Activated gamma-delta T cell treated with Interleukin-2 at 50 U/mL for 16 hours (primary cell): Measurements from ENCODE around the gene GAR1.
A peak's percentile ranks its signal among the peaks of the same experiment; 100 is the strongest.
"Not testable (repeated sequence)": the region's sequence is repeated elsewhere in the genome, so short reads cannot be mapped to it uniquely, and the experiment has no call there.

Experiments
- DNase-seq: peaks from one replicate; pipeline ENCODE4 v3.0.0-alpha.2; 2020

The GAR1 gene

DNA sequence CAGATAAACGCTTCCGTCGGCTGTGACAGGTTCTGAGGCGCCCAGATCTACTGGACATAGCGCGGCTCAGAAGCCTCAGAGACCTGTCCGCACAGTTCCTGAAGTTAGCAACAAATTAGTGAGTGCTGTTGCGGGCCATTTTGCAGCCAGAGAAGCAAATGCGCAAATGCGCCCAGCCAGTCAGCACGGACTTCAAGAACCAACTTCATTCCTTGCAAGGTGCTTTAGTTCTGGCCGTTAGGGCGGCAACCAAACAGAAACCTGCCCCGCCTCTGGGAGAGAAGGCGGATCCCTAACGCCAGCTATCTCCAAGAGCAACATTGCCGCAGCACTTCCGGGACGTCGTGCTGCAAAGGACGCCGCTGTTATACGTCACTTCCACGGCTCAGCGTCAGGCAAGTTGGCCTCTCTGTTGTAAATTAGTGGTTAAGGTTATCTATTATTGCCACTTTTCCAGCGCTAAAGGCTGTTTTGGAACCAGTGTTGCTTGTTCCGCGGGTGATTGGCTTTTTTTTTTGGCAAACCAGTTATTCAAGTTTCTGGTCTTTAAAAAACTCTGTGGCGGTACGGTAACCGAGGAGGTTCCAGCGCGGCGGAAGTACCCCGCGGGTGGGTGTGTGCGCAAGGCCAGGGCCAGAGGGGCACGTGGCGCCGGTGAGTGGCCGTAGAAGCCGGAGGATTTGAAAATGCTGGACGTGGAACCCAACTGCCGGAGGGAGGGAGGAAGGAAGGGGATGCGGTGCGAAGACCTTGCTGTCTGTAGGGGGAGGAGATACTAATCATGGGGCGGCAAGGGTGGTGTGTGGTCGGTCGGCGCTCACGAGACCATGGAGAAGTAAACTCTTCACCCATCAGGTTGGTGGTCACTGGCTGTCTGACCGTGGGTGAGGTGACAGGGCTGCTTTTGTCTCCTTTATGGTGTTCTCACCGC lies at the start of gene GAR1:
Gene GAR1, plus strand, starts transcription at position 612 of the 931 bp plus-strand sequence. CDS start 403 bp downstream, outside the sequence.
- DNase-seq: peak; percentile 79

DNA sequence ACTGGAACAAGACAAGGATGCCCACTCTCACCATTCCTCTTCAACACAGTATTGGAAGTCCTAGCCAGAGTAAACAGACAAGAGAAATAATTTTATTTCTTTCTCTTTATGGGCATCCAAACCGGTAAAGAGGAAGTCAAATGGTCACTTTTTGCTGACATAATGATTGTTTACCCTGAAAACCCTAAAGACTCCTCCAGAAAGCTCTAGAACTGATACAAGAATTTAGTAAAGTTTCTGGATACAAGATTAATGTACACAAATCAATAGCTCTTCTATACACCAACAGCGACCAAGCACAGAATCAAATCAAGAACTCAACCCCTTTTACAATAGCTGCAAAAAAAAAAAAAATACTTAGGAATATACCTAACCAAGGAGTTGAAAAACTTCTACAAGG lies 33.5 kb upstream of the GAR1 start:
- DNase-seq: not testable (repeated sequence)

DNA sequence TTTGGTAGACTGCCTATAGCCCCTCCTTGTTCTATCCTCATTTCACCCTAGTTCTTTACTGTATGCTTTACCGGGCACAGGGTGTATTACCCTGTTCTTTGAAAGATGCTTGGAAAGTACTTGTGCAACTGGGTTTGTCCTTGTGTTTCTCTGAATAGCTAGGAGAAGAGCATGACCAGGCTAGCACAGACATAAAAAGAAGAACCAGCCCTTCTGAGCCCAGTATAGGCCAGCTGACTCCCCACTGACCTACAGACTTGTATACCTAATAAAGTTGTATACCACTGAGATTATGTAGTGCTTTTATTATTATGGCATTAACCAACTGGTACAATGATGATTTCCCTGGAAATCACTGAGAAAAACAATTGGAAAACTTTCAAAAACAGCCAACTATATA lies 28.7 kb upstream of the GAR1 start:
- DNase-seq: no peak

DNA sequence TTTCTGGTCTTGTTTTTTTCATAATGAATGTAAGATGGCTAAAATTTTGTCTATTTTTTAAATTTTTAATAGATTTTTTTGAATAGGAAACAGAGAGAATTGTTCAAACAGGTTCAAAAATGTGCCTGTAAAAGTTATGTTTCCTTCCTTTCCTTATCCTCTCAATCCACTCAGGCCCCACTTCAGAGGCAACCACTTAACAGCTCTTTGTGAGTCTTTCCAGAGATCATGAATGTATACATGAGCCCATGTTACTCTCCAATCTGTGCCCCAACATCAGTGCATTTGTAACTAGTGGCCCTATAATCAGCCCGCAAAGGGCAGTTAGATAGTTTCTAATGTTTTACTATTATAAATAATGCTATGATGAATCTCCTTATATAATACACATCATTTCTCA lies 27.8 kb upstream of the GAR1 start:
- DNase-seq: no peak

DNA sequence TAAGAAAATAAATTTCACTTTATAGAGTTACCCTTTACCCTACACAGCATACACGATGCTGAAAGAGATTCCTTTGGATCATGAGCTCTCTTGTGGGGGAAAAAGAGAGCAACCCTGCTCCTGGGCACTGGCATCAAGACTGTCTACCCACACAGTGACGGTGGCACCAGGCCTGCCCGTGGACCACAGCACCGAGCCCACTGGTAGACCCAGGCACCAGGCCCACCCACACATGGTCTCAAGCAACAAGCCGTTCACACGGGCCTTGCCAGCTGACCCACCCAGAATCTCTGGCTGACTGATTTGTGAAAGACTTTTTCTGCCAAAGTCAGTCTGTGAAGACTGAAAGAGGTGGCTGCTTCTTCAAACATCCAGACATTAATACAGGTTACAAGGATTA lies 20.5 kb upstream of the GAR1 start:
- DNase-seq: no peak

DNA sequence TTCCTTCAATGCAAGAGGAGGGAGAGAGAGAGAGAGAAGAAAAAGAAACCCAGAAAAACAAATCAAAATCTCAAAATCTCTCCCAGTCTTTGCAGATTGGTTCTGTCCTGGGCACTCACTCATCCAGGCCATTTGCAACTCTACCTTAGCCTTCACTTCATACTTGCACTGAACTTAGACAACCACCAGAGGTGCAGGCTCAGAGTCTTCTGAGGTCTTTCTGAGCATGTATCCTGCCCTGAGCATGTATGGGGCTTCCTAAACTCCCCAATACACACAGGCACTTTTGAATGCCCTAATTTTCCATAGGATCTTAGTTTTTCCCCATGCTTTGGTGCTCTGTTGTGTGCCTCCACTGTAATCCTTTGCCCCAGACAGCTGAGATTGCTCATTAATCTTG lies 16.7 kb upstream of the GAR1 start:
- no peak for DNase-seq

DNA sequence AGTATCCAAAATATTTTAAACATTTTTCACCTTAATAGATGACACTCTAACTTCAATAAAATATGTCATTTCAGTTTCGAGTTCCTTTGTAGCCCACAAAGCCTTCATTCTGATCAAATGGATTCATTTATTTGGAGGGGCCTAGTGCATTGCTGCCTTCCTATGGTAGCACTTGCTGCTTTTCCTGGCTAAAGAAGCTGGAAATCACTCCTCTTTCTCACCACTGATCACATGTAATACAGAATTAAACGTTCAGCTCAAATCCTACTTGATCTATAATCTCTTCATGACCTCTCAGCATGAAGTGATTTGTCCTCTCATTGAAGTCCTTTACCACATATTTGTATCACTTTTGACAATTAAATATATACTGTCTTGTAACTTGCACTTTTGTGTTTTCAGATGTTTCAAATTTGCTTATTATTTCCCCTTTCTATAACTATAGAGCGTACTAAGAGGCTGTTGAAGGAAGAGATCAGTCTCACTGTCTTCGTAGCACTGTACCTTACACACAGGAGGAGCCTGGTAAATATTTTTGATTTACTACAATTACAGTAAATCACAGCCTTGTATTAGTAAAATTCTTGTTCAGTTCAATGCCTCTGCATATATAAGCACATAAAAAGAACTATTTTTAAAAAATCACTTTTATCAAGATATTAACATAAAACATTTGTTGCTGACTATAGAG lies 14.3 kb upstream of the GAR1 start:
- DNase-seq: no peak

DNA sequence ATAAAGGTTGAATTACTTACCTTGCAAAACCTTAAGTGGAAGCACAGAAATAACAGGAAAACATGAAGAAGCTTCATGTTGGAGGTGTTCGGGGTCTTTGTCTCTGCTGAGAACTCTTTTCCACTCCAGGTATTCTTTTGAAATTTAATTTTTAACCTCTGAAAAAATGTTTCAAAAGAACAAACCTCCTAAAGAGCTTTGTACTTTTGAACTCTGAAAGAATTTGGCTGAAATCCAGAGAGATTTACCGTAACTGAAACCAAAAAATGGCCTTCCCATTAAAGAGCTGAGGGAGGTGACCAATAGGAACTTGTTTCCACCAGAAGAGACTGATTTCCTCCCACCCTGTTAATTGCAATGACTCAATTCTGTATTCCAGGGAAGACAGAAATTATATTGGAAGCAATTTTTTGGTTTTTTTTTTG lies 13.7 kb upstream of the GAR1 start, which contains the start of gene CFI:
Gene CFI, minus strand, starts transcription at position 105 of the 425 bp plus-strand sequence. Its CDS starts 28 bp downstream, at position 77.
- DNase-seq: no peak

DNA sequence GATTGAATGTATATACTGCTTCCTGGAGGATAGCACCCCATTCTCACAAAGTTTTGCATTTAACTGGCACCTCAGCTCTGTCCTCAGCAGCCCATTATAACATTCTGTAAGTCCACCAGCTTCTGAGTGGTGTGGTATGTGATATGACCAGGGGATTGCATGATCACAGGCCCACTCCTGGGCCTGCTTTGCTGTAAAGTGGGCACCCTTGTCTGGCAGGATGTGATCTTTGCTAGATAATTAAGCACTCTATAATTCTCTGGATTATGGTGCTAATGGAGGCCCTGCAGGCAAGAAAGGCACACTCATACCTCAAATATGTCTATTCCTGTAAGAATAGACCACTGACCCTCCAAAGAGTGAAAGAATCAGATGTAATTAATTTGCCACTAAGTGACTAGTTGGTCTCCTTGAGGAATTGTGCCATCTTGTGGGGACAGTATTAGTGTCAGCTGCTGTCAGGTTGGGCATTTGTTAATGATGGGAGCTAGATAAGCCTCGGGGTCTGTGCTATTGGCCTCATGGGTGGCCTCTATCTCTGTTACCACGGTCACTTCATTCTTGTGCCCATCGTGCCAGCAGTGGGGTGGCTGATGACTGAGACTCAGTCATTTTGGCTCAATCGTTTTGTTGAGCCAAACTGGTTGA lies 11.5 kb upstream of the GAR1 start:
- no peak for DNase-seq

DNA sequence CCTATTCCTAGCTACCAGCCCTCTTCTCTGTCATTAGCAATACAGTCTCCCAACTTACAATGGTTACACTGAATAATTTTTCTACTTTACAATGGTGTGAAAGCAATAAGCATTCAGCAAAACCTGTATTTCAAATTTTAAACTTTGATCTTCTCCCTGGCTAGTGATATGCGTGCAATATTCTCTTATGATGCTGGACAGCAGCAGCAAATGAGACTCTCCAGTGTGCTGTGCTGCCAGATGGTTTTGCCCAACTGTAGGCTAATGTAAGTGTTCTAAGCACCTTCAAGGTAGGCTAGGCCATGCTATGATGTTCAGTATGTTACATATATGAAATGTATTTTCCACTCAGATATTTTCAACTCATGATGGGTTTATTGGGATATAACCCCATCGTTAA lies 5.9 kb upstream of the GAR1 start:
- DNase-seq: no peak

DNA sequence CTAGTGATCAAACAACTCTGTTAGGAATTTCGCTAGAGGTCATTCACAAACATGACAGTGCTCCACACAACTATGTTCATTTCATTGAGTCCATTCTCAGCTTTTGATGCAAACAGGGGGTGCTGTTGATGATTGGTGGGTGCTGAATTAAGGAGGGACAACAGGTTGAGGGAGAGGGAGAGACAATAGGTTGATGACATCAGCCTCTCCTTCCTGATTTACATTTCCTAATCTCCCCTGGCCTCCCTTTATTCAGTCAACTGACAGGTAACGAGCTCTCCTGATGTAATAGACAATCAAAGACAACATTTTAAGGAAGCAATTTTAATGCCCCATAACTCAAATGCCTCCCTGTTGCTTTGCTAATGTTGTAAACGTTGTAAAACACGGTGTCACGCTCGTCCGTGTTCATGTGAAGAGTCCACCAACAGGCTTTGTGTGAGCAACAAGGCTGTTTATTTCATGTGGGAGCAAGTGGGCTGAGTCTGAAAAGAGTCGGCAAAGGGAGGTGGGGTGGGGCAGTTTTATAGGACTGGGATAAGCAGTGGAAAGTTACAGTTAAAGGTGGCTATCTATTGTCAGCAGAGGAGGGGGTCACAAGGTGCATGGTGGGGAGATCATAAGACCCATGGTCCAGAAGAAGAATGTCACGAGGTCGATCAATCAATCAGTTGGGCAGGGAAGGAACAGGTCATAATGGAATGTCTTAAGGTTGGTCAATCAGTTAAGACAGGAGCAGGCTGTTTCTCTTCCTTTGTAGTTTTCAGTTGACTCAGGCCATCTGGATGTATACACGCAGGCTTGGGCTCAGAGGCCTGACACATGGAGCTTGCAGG lies 4.8 kb upstream of the GAR1 start:
- DNase-seq: no peak

DNA sequence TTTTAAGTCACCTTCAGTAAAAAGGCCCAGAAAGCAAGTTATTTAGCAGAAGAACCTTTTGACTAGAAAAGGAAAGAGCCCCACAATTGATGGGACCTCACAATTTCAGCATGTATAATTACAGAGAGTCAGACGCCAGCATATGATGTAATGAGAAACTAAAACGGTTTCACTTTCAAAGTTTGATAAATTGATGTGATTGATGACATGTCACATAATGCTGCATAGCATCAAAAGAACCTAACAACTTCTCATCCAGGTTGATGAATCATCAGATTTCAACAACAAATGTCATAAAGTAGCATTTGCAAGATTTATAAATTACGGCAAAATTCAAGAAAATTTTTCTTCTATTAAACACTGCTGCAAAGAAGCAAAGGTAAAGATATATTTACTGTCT lies 3.9 kb upstream of the GAR1 start:
- no peak for DNase-seq

DNA sequence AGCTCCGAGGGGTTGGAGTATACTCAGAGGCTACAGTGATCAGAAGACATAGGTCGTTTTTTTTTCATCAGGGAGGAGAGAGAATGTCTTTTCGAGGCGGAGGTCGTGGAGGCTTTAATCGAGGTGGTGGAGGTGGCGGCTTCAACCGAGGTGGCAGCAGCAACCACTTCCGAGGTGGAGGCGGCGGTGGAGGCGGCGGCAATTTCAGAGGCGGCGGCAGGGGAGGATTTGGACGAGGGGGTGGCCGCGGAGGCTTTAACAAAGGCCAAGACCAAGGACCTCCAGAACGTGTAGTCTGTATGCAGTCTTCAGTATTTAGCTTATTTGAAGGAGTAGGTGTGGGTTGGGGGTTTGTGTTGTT lies 500 bp downstream of the GAR1 start:
- peak; percentile 34 for DNase-seq

DNA sequence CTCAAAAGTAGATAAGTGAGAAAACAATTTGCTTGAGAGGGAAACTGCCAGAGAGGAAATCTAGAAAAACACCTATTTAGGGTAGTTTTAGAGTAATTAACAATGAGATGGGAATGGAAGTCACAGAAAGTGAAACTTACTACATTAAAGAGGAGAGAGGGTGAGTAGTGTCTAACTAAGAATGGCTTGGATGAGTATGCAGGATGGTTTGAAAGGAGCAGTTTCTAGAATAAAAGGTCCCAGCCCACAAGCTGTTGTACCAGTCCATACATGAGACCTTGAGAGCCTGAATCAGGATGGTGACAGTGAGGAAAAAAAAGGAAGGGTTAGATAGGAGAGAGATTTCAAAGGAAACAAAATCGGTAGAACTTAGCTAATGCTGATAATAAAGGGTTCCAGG lies 1.3 kb downstream of the GAR1 start:
- DNase-seq: no peak

DNA sequence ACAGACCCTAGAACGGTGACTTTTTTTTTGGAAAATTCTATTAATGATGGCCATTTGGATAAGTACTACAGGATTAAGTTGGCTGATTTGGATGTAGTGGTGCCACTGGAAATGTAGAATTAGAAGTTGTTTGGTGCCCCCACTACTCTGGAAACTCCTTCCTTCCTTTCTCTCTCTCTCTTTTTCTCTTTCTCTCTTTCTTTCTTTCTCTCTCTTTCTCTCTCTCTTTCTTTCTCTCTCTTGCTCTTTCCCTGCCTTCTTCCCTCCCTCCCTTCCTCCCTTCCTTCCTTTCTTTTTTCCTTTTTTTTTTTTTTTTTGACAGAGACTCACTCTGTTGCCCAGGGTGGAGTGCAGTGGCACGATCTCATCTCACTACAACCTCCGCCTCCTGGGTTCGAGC lies 2.7 kb downstream of the GAR1 start:
- no peak for DNase-seq

DNA sequence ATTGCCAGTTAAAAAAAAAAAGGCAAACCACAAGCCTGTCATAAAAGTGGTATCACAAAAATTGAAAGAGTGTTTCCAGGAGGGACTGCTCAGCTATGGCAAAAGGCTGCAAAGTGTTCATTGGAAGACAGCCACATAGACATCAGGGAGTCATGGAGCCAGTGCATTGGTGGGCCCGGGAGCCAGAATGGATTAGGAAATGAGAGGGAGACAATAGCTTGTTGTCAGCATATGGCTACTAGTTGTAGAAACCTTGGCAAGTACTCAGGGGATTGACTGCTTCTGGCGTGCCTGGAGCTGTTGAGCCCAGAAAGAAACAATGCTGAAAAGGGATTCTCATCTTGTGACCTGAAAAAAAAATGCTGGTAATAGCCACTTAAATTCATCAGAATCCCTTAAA lies 5.0 kb downstream of the GAR1 start:
- no peak for DNase-seq

DNA sequence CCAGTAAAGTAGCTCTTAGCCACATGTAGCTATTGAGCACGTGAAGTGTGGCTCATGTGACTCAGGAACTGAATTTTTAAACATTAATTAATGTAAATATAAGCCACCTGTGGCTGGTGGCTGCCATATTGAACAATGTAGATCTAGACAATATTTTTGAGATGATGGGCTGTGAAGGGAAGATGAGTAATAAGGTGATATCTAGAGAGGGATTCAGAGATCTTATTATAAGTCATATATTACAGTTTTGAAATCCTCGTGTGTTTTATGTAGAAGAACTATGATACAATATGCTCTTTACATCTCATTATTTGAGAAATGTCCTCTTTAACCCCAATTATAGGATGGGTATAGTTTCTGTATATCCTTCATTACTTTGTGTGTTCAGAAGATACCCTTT lies 5.6 kb downstream of the GAR1 start:
- DNase-seq: no peak

DNA sequence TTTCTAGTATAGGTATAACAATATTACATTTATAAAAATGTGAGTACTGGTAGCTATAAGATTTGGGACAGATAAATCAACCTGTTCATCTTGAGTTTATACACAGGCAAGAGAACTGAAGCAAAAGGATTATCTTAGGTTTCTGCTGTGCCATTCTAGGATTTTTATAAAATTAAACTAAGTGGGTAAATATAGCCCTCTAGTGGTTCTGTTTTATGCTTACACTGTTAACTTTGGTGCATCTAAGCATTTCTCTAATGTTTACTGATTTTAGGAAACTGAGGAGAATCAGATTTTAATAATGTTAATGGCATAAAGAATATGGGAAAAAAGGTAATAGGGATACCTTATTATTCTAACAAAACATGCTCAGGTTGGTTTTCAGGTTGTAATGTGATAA lies 11.2 kb downstream of the GAR1 start:
- DNase-seq: no peak

DNA sequence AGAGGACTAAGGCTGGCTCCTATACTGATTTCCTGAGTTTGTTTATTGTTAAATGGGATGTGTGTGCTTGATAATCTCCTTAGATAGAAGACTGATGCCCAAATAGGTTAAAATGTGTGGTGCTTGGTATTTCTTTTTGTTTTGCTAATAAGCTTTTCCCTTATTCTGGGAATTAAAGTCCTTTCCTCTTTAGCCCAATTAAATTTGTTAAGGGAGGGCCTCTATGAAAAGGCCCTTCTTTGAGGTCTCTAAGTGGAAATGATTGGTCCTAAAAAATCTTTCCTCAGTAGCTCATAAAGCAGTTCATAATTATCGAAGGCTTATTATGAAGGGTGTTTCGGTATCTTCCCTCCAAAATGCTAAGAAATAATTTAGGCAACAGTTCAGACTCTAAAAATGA lies 12.1 kb downstream of the GAR1 start, which contains the start of gene RRH:
Gene RRH, plus strand, starts transcription at position 301 of the 400 bp plus-strand sequence. Its CDS starts 56 bp downstream, at position 357.
- DNase-seq: no peak

DNA sequence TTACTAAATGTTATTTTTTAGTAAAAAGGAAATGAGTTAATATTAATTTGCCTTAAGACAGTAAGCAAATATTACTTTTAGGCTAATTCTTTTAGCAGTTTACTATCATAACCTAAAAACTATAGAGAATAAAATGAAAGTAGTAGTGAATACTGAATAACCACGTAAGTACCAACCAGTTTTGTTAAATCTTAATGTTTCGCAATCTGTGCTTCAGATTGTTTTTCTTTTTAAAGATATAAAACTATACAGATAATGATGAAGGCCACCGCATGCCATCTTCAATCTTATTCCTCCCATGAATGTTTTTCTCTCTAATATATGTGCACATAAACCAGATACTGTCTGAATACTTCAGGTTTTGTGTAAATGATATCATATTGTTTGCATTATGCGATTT lies 18.2 kb downstream of the GAR1 start:
- DNase-seq: no peak

DNA sequence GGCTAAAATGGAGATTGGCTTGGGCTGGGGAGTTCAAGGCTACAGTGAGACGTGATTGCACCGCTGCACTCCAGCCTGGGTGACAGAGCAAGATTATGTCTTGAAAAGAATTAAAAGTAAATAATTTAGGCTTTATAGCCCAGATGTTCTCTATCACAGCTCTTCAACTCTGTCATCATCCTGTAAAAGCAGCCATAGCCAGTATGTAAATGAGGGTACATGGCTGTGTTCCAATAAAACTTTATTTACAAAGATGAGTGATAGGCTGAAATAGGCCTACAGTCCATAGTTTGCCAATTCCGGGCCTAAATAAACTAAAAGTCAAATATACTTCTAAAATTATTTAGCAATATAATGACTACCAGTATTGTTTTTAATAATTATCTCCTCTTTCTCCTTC lies 21.4 kb downstream of the GAR1 start:
- no peak for DNase-seq

DNA sequence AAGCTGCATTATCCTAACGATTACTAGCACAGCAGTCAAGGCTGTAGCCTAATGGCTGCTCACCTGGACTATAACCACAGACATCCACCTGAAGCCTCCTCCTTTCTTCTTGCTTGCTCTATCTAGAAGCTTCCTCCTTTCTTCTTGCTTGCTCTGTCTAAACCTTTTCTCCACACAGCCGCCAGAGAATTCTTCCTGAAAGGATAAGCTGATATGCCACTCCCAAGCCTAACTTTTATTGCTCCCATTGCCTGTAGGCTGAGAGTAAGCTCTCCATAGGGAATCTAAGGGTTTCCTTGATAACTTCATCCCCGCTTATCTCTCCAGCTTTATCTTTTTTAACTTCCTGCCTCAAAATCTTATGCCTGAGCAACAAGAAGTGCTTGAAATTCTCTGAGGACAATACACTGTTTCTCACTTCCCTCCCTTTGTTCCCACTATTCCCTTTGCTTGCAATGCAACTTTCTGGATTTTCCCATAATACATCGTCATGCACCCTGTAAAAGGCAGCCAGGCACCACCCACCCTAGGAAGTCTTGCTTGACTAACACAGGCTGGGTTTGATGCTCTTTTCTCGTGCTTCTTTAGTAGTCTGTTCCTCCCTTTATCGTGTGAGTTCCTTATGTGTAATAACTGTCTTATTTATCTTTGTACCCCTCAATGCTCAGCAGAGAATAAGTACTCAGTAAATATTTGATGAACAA lies 31.0 kb downstream of the GAR1 start:
- DNase-seq: no peak
